Activated naive CD4-positive, alpha-beta T cell treated with anti-CD3 and anti-CD28 coated beads for 36 hours (primary cell): Measurements from ENCODE around the gene KCTD21. TPM values are rescaled to one million over a fixed set of nuclear protein-coding genes. Genes with fewer than 3 reads are reported as not detected.

ENCODE experiments used
- CTCF ChIA-PET: fragments of 350-600 bp; sonication (Branson Sonifier 250); formaldehyde crosslinking; loops from one replicate; lab custom pipeline; 2021; ENCODE audit warnings: antibody characterized with exemption; lab: Charles Lee
- DNase-seq: peaks from one replicate; pipeline ENCODE4 v3.0.0-alpha.2; 2020
- H3K27ac Mint-ChIP-seq: one replicate; pipeline ENCODE4 v1.8.0; 2021; ENCODE audit warnings: mild to moderate bottlenecking, mixed read lengths
- H3K27me3 Mint-ChIP-seq: one replicate; pipeline ENCODE4 v1.8.0; 2021; ENCODE audit warnings: low read depth, mixed read lengths
- H3K36me3 Mint-ChIP-seq: one replicate; pipeline ENCODE4 v1.8.0; 2021; ENCODE audit warnings: low read depth, mixed read lengths
- H3K4me1 Mint-ChIP-seq: one replicate; pipeline ENCODE4 v1.8.0; 2021; ENCODE audit warnings: low read depth, mixed read lengths
- H3K4me3 Mint-ChIP-seq: one replicate; pipeline ENCODE4 v1.8.0; 2021; ENCODE audit warnings: mild to moderate bottlenecking, moderate library complexity, mixed read lengths
- H3K9me3 Mint-ChIP-seq: one replicate; pipeline ENCODE4 v1.8.0; 2021; ENCODE audit warnings: mixed read lengths
- intact Hi-C: fragments of 100-400 bp; cut with micrococcal nuclease; formaldehyde crosslinking; loops from one replicate; pipeline ENCODE4 v1.15.1; 2023
- total RNA-seq, 2 experiments: library from RNA; stranded (reverse); gene quantifications; one replicate each; pipeline ENCODE4 v1.2.3, GENCODE V29; 2021

KCTD21 gene
- total RNA-seq, 2 experiments from 2014 or later: 8.6 to 10.1 TPM

GRCh38 chr11:78205691-78206090, 17.3 kb upstream of the KCTD21 start:
- H3K27ac Mint-ChIP-seq: no peak overlapping the region
- no peaks in the 10 kb centered on the region for H3K27me3 Mint-ChIP-seq
- intact Hi-C loops: no loop called here
- H3K9me3 Mint-ChIP-seq: no peaks in the 10 kb centered on the region
- H3K36me3 Mint-ChIP-seq: peaks cover 29% of the 10 kb centered on the region
- no peak overlapping the region for H3K4me3 Mint-ChIP-seq
- no peak for DNase-seq
- CTCF ChIA-PET: no interaction called here
- H3K4me1 Mint-ChIP-seq: peaks cover 40% of the 10 kb centered on the region

GRCh38 chr11:78205256-78205655, 16.8 kb upstream of the KCTD21 start:
- no peak for DNase-seq
- H3K4me3 Mint-ChIP-seq: no peak overlapping the region
- no peak overlapping the region for H3K27ac Mint-ChIP-seq
- H3K27me3 Mint-ChIP-seq: no peaks in the 10 kb centered on the region
- H3K36me3 Mint-ChIP-seq: peaks cover 24% of the 10 kb centered on the region
- intact Hi-C loops: no loop called here
- no peaks in the 10 kb centered on the region for H3K9me3 Mint-ChIP-seq
- CTCF ChIA-PET: interaction anchor here (0.6 kb wide), 1 partner anchor 33 kb away, joined by 4 read pairs; no protein-coding TSS in a partner anchor
- H3K4me1 Mint-ChIP-seq: peaks cover 43% of the 10 kb centered on the region

- peaks cover 8% of the 10 kb centered on the region for H3K36me3 Mint-ChIP-seq
- peaks cover 43% of the 10 kb centered on the region for H3K4me1 Mint-ChIP-seq
- H3K9me3 Mint-ChIP-seq: no peaks in the 10 kb centered on the region
- H3K4me3 Mint-ChIP-seq: peak overlapping the region; percentile 59
- H3K27me3 Mint-ChIP-seq: no peaks in the 10 kb centered on the region
- CTCF ChIA-PET: interaction anchor here (0.9 to 1.4 kb wide), 2 partner anchors 13 to 63 kb away, joined by 3 to 4 read pairs; partner anchors contain the start of gene ALG8
- DNase-seq: peak; percentile 53
- intact Hi-C loops: loop anchor here (1.0 to 5.0 kb wide), 3 partner anchors 24 to 566 kb away; partner anchors contain the start of genes CLNS1A and INTS4
- peak overlapping the region; percentile 95 for H3K27ac Mint-ChIP-seq
Observed at GRCh38 chr11:78203184-78203583, 14.8 kb upstream of the KCTD21 start.

GRCh38 chr11:78202733-78203167, 14.3 kb upstream of the KCTD21 start:
- Mint-ChIP-seq H3K9me3 (no peaks in the 10 kb centered on the region), H3K4me3 (peak overlapping the region; percentile 59), H3K27me3 (no peaks in the 10 kb centered on the region), H3K4me1 (peaks cover 43% of the 10 kb centered on the region), H3K27ac (peak overlapping the region; percentile 95), H3K36me3 (peaks cover 7% of the 10 kb centered on the region)
- peak; percentile 73 for DNase-seq
- CTCF ChIA-PET: interaction anchor here (0.9 to 2.0 kb wide), 4 partner anchors 14 to 64 kb away, joined by 3 to 4 read pairs (median 4); partner anchors contain the start of genes ALG8 and USP35
- intact Hi-C loops: loop anchor here (1.0 to 5.0 kb wide), 7 partner anchors 14 to 565 kb away; partner anchors contain the start of genes ALG8, CLNS1A, INTS4 and KCTD21

- CTCF ChIA-PET: interaction anchor here (2.0 kb wide), 1 partner anchor 12 kb away, joined by 4 read pairs; the partner anchor contains the start of gene USP35
- peak overlapping the region; percentile 95 for H3K27ac Mint-ChIP-seq
- DNase-seq: peak; percentile 26
- no peaks in the 10 kb centered on the region for H3K9me3 Mint-ChIP-seq
- no peaks in the 10 kb centered on the region for H3K27me3 Mint-ChIP-seq
- H3K4me1 Mint-ChIP-seq: peaks cover 39% of the 10 kb centered on the region
- intact Hi-C loops: loop anchor here (5.0 kb wide), 1 partner anchor 564 kb away; the partner anchor contains the start of gene CLNS1A
- no peak overlapping the region for H3K4me3 Mint-ChIP-seq
- peaks cover 7% of the 10 kb centered on the region for H3K36me3 Mint-ChIP-seq
Observed at GRCh38 chr11:78201096-78201818, 12.8 kb upstream of the KCTD21 start.

GRCh38 chr11:78200553-78200952, 12.1 kb upstream of the KCTD21 start:
- no peaks in the 10 kb centered on the region for H3K9me3 Mint-ChIP-seq
- intact Hi-C loops: loop anchor here (5.0 kb wide), 1 partner anchor 563 kb away; the partner anchor contains the start of gene CLNS1A
- no peak overlapping the region for H3K4me3 Mint-ChIP-seq
- H3K27me3 Mint-ChIP-seq: no peaks in the 10 kb centered on the region
- peaks cover 40% of the 10 kb centered on the region for H3K4me1 Mint-ChIP-seq
- no peak for DNase-seq
- H3K36me3 Mint-ChIP-seq: peaks cover 7% of the 10 kb centered on the region
- H3K27ac Mint-ChIP-seq: no peak overlapping the region
- CTCF ChIA-PET: interaction anchor here (1.0 kb wide), 1 partner anchor 12 kb away, joined by 6 read pairs; the partner anchor contains the start of genes KCTD21 and USP35

GRCh38 chr11:78200061-78200460, 11.6 kb upstream of the KCTD21 start:
- H3K4me1 Mint-ChIP-seq: peaks cover 38% of the 10 kb centered on the region

GRCh38 chr11:78199653-78200015, 11.2 kb upstream of the KCTD21 start:
- peaks cover 7% of the 10 kb centered on the region for H3K36me3 Mint-ChIP-seq
- H3K4me1 Mint-ChIP-seq: peaks cover 35% of the 10 kb centered on the region
- no peak overlapping the region for H3K27ac Mint-ChIP-seq
- no peak overlapping the region for H3K4me3 Mint-ChIP-seq
- H3K27me3 Mint-ChIP-seq: no peaks in the 10 kb centered on the region
- no peak for DNase-seq
- H3K9me3 Mint-ChIP-seq: no peaks in the 10 kb centered on the region
- intact Hi-C loops: loop anchor here (5.0 kb wide), 1 partner anchor 562 kb away; the partner anchor contains the start of gene CLNS1A
- CTCF ChIA-PET: interaction anchor here (0.6 to 1.3 kb wide), 3 partner anchors 10 to 466 kb away, joined by 3 to 6 read pairs (median 3); partner anchors contain the start of genes KCTD21 and USP35

More at GRCh38 chr11:78200061-78200460, 11.6 kb upstream of the KCTD21 start:
- Mint-ChIP-seq H3K36me3 (peaks cover 7% of the 10 kb centered on the region), H3K9me3 (no peaks in the 10 kb centered on the region), H3K27ac (no peak overlapping the region), H3K27me3 (no peaks in the 10 kb centered on the region), H3K4me3 (no peak overlapping the region)
- CTCF ChIA-PET: interaction anchor here (1.0 to 1.3 kb wide), 2 partner anchors 11 to 12 kb away, joined by 3 to 6 read pairs; partner anchors contain the start of genes KCTD21 and USP35
- intact Hi-C loops: loop anchor here (5.0 kb wide), 1 partner anchor 563 kb away; the partner anchor contains the start of gene CLNS1A
- DNase-seq: no peak

- H3K4me3 Mint-ChIP-seq: no peak overlapping the region
- H3K27ac Mint-ChIP-seq: no peak overlapping the region
- H3K4me1 Mint-ChIP-seq: peaks cover 37% of the 10 kb centered on the region
- H3K9me3 Mint-ChIP-seq: no peaks in the 10 kb centered on the region
- intact Hi-C loops: no loop called here
- CTCF ChIA-PET: interaction anchor here (0.6 to 1.3 kb wide), 2 partner anchors 10 to 466 kb away, joined by 3 read pairs; no protein-coding TSS in a partner anchor
- H3K36me3 Mint-ChIP-seq: peaks cover 4% of the 10 kb centered on the region
- no peak for DNase-seq
- no peaks in the 10 kb centered on the region for H3K27me3 Mint-ChIP-seq
Observed at GRCh38 chr11:78199015-78199652, 10.7 kb upstream of the KCTD21 start.

- CTCF ChIA-PET: no interaction called here
Observed at GRCh38 chr11:78197816-78198215, 9.4 kb upstream of the KCTD21 start.

GRCh38 chr11:78196661-78197091, 8.2 kb upstream of the KCTD21 start:
- H3K36me3 Mint-ChIP-seq: peaks cover 2% of the 10 kb centered on the region
- intact Hi-C loops: no loop called here
- H3K4me3 Mint-ChIP-seq: no peak overlapping the region
- peaks cover 39% of the 10 kb centered on the region for H3K4me1 Mint-ChIP-seq
- no peaks in the 10 kb centered on the region for H3K9me3 Mint-ChIP-seq
- no peak for DNase-seq
- H3K27me3 Mint-ChIP-seq: no peaks in the 10 kb centered on the region
- CTCF ChIA-PET: no interaction called here
- H3K27ac Mint-ChIP-seq: no peak overlapping the region

More at GRCh38 chr11:78197816-78198215, 9.4 kb upstream of the KCTD21 start:
- no peak overlapping the region for H3K4me3 Mint-ChIP-seq
- H3K36me3 Mint-ChIP-seq: peaks cover 3% of the 10 kb centered on the region
- intact Hi-C loops: no loop called here
- no peak overlapping the region for H3K27ac Mint-ChIP-seq
- H3K4me1 Mint-ChIP-seq: peaks cover 44% of the 10 kb centered on the region
- no peak for DNase-seq
- no peaks in the 10 kb centered on the region for H3K9me3 Mint-ChIP-seq
- no peaks in the 10 kb centered on the region for H3K27me3 Mint-ChIP-seq
